NCI-H524 treated with DMSO at 0.1 percent for 48 hours (cell line): ENCODE results near the gene C4BPB.

Source experiments
- DNase-seq: peaks from one replicate; lab custom pipeline; 2025; lab: John Stamatoyannopoulos, UW

C4BPB gene

DNA sequence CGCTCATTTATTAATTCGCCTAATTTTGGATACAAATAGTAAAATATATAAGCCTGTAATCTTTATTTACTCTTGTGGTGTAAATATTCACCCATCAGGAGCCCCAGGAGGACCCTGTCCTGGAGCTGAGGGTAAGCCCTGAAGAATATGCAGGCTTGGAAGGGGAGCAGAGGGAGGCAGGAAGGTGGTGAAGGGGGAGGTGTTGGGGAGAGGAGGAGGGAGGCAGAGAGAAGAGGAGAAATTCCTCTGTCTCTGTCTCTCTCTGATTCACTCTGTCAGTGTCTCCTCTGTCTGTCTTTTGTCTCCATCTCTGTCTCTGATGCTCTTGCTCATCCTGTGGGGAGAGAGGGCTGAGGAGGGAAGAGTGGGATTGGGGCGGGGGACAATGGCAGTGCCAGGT is 2.8 kb upstream of the C4BPB start:
- no peak for DNase-seq

DNA sequence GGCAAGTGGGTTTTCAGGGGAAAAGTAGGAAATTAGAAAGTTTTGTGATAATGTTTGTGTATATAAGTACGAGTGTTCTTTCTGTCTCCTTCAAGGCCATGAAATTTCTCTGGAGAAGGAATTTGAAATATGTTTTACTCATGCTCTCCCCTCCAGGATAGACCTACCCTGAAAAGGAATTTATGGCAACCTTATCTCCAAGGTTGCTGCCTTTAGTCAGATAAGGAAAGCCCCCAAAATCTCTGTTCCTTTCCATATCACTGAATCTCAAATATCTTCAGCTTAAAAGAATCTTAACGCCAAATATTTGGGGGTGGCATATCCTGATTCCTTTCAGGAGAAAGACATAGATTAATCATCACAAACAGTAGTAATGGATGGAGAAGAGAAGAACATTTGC is 499 bp upstream of the C4BPB start:
- no peak for DNase-seq

DNA sequence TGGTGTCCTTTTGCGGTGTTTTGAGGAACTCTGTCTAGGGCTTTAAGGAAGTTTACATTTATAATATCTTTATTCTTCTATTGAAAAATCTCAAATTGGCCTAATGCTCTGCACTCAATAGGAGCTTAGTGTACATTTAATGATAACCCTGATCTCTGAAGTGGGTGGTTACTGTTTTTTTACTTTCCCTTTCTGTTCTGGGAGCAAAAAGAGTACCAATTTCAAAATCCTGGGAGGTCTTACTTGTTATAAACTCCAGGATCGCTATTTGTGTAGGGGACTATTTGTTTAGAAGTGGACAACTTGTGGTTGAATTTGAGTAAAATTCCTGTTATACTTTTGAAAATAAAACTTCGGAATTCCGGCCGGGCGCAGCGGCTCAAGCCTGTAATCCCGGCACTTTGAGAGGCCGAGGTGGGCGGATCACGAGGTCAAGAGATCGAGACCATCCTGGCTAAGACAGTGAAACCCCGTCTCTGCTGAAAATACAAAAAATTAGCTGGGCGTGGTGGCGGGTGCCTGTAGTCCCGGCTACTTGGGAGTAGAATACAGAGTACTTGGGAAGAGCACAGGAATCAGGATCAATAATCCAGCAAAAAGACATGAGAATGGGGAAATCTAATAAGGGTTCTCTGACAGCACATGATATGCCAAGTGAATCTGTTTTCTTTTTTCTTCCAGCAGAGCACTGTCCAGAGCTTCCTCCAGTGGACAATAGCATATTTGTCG is 1.1 kb downstream of the C4BPB start:
- DNase-seq = no peak

DNA sequence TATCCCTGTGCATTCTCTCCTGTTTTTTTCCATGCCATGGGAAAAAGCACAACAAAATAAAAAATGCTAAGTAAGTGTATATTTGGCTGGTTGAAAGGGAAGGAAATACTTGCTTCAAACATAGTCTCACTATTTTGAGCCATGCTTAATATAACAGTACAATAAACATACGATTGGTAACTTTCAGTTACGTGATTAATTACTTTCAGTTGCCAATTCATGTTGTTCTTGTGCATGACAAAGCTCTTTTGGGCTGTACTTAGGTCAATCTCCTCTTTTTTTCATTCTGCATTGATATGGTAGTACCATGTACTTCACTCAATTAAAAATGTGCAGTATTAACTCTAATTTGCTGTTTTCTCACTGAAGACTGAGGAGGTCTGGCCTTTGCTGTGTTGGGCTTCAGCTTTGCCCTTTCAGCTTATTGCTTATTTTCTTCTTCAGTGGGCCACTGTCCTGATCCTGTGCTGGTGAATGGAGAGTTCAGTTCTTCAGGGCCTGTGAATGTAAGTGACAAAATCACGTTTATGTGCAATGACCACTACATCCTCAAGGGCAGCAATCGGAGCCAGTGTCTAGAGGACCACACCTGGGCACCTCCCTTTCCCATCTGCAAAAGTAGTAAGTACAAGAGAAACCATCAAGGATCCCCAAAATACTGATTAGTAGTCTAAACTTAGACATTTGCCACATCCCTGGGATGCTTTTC is 2.7 kb downstream of the C4BPB start:
- DNase-seq = no peak

DNA sequence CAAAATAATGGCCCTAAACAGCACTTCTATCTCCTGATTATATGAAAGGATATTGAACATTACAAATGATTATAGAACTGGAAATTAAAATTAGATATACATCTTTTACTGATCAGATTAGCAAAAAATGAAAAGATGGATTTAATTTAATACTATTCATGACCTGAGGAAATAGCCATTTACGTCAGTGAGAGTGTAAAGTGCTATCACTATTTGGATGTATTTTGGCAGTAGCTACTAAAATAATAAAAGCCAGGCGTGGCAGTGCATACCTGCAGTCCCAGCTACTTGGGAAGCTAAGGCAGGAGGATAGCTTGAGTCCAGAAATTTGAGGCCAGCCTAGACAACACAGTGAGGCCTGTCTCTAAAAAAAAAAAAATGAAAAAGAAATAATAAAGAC is 5.3 kb downstream of the C4BPB start:
- DNase-seq = no peak

DNA sequence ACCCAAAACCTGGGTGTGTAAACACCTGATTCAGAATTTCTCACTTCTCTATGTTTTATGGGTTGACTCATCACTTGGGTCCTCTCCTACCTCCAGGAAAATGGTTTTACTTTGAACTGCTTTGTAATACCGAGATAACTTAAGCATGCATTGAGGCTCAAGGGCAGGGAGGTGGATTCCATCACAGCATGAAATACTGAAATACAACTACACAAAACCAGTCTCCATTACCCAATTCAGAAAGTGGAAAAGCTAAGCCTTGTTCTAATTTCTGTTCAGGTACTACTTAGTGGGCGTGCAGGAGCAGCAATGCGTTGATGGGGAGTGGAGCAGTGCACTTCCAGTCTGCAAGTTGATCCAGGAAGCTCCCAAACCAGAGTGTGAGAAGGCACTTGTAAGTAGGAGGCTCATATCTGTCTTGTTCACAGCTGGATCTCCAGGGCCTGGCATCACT is 9.2 kb downstream of the C4BPB start:
- no peak for DNase-seq

DNA sequence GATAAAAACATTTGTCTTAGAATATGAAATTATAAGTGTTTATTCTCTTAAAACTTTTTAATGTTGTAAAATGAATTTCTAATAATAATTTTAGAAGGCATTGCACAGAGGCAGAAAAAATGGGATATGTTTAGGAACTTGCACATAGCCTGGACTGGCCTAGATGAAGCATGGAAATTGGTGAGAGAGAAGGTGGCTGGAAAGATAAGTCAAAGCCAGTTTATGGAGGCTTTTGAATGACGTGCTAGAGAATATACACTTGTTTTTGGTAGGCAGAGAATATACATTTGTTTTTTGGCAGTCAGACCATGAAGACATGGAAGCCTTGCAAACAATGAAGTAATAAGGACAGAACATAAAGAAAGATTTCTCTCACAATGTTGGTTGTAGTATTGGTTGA is 13.1 kb downstream of the C4BPB start:
- no peak for DNase-seq

DNA sequence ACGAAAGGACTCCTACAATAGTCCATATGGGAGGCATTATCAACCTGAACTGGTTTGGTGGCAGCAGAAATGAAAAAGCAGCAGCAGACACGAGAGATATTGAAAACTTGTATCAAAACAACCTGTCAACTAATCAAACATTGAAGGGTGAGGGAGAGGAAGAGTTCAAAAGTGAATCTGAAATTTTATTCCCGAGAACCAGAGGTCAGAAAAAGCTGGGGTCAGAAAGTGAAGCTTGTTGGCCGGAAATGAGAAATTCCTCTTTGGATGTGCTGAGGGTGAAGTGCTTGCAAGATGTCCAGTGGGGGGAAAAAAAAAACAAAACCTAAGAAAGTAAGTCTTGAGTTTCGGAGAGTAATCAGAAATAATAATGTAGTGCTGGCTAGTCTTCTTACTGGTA is 13.5 kb downstream of the C4BPB start:
- DNase-seq = no peak

DNA sequence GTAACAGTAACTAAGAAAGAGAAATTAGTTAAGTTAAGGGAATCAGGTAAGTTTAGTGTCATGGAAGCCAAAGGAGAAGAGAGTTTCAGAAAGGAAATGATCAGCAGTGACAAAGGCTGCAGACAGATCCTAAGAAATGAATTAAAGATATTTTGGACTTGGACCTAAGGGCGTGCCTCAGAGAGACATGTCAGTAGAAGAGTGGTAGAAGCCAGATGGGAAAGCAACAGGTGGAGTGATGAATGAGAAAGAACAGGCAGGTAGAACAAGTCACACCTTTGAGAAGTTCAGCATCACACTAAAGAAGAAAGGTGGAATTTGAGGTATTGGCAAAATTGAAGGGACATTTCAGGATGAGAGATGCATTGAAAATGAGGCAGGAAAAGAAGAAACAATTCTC is 14.0 kb downstream of the C4BPB start:
- no peak for DNase-seq

DNA sequence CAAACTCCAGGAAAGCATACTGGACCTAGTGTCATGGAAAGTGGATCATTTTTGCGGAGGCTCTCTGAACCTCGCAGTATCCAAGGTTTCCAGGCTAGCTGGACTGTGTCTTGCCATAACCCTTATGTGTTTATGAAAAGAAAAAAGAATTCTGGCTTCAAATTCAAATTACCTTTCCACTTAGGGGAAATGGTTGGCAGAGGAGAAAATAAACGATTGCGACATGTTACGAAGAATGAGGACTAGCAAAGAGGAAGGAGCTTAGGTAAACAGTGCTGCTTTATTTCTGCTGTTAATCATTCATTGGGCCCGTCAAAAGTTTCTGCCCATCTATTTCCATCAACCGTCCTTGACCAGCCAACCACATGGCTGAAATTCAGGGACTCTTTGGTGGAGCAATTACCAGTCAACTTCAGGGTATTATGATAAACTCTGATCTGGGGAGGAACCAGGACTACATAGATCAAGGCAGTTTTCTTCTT is 15.3 kb downstream of the C4BPB start, which contains the start of gene C4BPA:
Gene C4BPA (plus strand): TSS at position 342 of the 482 bp plus-strand sequence. CDS start 8,793 bp downstream, outside the sequence.
- DNase-seq = no peak

DNA sequence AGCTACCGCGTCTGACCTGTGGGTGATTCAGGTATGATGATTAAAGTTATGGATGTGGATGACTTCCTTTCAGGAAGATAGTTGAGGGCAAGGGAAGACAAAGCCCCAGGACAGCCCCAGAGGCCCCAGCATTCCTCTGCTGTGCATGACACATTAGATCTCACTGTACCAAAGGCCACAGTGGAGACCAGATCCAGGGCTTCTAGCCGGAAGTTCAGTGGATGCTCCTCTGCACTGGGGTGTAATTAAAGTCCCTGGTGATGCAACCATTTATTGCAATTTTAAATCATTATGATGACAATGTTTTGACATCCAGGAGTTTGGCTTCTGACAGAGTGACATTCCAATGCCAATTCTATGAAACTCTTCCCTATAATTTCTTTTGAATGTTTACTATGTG is 20.3 kb downstream of the C4BPB start:
- DNase-seq = no peak

DNA sequence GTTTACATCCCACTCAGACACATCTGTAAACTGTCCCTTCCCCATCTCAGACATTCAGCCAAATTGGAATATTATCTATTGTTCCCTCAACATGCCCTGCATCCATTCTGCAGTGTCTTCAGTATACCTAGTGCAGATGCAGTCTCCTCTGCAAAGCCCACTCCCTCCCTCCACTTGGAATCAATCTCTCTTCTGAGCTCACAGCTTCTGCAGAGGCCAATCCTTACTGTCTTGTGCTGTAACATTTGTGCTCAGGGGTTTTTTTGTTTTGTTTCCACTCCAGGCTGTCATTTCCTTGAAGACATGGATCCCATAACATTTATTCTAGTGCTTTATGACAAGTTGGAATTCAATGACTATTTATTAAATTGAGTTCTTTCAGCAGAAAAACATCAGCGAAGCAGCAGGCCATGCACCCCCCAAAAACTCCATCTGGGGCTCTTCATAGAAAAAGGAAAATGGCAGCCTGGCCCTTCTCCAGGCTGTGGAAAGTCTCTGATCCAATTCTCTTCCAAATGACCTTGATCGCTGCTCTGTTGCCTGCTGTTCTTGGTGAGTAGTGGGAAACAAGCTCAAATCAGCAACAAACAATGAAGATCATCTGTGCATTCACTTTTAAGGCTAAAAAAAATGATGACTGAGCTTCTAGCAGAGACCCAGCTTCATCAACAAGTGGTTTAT is 24.1 kb downstream of the C4BPB start:
- DNase-seq = no peak

DNA sequence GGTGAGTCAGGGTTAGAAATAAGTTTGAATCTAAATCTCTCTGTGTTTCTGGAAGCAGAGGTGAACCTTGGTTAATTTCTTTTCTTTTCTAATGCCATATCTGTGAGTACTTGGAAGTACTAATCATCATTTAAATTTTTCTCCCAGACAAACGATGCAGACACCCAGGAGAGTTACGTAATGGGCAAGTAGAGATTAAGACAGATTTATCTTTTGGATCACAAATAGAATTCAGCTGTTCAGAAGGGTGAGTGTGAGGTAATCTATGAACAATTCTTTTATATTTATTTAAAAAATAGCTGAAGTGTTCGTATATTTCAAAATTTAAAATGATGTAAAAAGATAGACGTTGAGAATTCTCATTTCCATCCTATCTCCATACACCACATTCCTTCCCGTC is 26.6 kb downstream of the C4BPB start:
- DNase-seq = no peak

DNA sequence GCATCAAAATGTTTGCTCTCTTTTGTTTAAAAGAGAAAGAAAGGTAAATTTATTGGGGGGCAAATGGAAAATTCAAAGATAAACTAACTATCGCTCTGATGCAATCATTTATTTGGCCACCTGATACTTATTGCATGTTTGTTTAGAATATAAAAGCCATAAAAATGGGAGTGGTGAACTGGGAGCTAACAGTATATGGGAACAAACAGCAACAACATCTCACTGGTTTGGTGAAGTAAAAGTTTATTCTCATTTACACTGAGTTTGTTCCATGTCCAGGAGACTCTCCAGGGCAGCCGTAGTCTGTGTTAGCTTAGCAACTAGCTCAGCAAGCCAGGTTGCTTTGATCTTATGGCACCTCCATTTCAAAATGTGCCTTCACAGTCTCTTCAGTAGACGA is 35.7 kb downstream of the C4BPB start:
- DNase-seq = no peak

DNA sequence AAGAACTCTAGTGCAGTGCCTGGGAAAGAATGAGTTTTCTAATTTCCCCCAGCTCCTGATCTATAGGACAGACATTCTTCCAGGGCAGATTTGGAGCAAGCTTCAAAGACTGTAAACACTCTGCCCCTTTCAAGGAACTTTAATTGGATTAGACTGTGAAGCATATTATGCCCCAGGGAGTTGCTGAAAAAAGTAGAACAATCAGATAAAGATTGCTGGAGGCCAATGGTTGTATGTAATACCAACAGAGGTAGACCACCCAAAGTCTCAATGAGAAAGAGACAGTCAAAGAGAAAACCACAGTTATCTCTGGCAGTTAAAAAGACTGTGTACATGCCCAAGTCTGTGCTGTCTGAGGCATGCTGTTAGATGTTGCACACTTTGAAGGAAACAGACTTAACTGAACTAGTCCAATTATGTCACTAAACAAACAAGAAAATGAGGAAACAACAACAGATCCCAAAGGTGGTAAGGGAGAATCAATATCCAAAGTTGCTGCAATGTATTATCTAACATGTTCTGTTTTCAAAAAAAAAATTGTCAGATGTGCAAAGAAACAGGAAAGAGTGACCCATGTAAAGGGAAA is 39.8 kb downstream of the C4BPB start:
- no peak for DNase-seq

DNA sequence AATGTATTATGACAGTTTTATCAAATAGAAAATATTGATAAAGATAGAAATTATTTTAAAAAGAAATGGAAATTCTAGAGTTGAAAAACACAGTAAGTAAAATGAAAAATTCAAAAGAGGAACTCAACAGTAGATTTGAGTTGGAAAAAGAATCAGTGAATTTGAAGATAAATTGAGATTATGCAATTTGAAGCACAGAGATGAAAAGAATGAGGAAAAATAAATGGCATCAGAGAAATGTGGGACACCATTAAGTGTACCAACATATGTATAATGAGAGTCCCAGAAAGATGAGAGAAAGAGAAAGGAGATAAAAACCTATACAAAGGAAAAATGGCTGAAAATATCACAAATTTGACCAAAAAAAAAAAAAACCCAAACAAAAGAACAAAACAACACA is 40.4 kb downstream of the C4BPB start:
- DNase-seq = no peak

DNA sequence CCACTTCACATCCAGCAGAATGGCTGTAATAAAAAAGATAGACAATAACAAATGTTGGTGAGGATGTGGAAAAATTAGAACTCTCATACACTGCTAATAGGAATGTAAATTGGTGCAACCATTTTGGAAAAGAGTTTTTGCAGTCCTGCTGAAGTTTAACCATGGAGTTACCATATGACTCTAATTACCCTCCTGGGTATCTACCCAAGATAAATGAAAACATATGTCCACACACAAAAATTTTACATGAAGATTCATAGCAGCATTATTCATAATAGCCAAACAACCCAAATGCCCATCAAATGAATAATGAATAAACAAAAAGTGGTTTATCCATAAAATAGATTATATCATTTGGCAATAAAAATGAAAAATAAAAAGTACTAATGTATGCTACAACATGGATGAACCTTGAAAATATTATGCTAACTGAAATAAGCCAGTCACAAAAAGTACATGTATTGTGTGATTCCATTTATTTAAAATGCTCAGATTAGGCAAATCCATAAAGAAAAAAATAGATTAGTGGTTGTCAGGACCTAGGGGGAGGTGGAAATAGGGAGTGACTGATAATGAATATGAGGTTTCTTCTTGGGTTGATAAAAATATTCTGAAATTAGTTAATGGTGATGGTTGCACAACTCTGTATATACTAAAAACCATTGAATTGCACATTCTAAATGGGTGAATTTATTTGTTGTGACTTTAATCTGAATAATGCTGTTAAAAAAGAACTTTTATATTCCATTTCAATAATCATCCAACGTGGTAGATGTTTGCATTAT is 41.8 kb downstream of the C4BPB start:
- no peak for DNase-seq

DNA sequence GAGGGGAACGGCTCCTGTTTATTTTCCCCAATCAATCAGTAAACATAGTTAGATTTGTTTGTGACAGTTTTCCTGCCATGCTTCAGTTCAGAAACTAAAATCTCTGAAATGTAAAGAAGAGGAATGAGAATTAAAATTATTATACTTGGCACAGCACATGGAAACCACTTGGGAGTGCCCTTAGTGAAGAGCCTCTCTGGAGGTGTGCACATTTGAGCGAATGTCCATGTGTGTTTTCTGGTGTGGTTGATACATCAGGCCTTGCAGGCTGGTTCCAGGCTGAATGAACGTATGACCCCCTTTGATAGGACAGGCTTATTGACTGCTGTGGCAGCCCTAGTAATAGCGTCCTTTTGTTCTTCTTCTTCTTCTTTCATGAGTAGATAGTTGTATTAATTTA is 42.5 kb downstream of the C4BPB start:
- no peak for DNase-seq

DNA sequence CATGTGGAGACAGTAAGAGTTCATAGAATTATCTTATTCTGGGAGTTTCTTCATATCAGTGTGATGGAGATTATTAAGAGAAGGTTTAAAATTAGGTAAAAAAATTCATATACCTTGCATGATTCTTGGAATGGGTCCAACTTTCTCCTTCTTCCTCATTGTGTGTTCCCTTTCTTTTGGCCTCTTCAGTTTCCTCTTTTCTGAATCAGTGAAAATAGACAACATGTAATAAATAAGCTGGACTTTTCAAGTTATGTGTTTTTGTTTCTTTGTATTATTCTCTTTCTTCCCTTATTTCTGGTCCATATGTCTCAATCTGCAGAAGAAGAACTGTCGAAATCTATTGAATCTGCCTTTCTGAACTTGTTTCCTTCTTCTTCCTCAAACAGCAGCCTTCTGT is 45.9 kb downstream of the C4BPB start:
- no peak for DNase-seq

DNA sequence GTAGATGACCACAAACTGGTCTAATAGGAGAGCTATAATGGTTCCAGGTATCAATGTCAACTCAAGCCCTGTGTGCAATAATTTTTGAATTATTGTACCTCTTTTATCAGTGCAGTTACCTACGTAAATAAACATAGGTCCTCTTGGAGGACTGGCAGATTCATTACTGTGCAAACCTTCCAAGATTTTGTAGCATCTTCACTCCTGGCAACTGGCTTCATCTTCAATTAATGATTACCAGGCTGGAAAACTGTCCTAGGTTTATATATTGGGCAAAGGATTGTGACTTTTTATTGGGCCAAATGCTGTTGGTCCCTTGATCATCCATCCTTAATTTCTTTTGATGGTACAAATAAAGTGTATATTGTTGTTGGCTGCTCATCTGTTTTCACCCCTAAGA is 51.0 kb downstream of the C4BPB start:
- DNase-seq = no peak

DNA sequence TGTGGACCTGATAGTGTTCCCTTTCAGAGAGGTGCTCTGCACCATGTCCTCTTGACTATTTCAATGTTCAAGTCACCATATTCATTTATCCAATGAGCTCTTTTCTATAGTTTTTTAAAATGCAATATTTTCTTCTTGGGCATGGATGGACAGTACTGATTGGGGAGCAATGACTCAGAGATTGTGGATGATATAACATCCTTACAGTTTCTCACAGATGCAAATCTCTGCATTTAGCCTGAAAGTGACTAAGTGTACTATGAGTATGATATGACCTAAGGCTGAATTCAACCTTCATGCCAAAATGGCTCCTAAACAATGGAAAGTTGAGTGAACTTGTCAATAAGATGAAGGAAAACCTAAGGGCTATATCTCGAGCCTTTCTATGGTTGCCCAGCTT is 51.9 kb downstream of the C4BPB start:
- no peak for DNase-seq
